Heart left ventricle (tissue), 16 donors: ENCODE results near the gene IL13RA1. TPM values are rescaled to one million over a fixed set of nuclear protein-coding genes. Genes with fewer than 3 reads are reported as not detected.
"Not testable (repeated sequence)": the region's sequence is repeated elsewhere in the genome, so short reads cannot be mapped to it uniquely, and the experiment has no call there.

Experiments
- ATAC-seq, 4 donors: fragments of 200-7000 bp; cut with Tn5 transposase; one replicate each; pipeline ENCODE4 v1.9.1; 2020 to 2022; ENCODE audit warnings: moderate library complexity in 4 of 4, mild to moderate bottlenecking in 3 of 4, moderate number of reproducible peaks in 1 of 4
- DNase-seq, 5 donors: peaks; one replicate each; pipeline ENCODE4 v3.0.0-alpha.2; 2020
- H3K27ac ChIP-seq, 12 donors: fragments of 200-600 bp; sonication (generic) in 4 of 12; one replicate each; pipeline versions ENCODE4 v1.5.0 to v1.8.0; 2016 to 2022; ENCODE audit warnings: mild to moderate bottlenecking in 2 of 12
- H3K27me3 ChIP-seq, 9 donors: fragments of 200-600 bp; sonication (generic) in 2 of 9; one replicate each; pipeline versions ENCODE4 v1.5.1 to v1.8.0; 2016 to 2022; ENCODE audit warnings: mild to moderate bottlenecking in 3 of 9
- H3K36me3 ChIP-seq, 9 donors: fragments of 200-600 bp; sonication (generic) in 2 of 9; one replicate each; pipeline versions ENCODE4 v1.5.0 to v1.8.0; 2018 to 2022; ENCODE audit warnings: mild to moderate bottlenecking in 2 of 9
- H3K4me1 ChIP-seq, 12 donors: fragments of 200-600 bp; sonication (generic) in 4 of 12; one replicate each; pipeline versions ENCODE4 v1.5.0 to v1.8.0; 2016 to 2022; ENCODE audit warnings: mild to moderate bottlenecking in 3 of 12
- H3K4me3 ChIP-seq, 12 donors: fragments of 200-600 bp; sonication (generic) in 4 of 12; one replicate each; pipeline versions ENCODE4 v1.5.0 to v1.8.0; 2017 to 2022; ENCODE audit warnings: mild to moderate bottlenecking in 9 of 12, moderate library complexity in 4 of 12
- H3K9me3 ChIP-seq, 12 donors: fragments of 200-600 bp; sonication (generic) in 4 of 12; one replicate each; pipeline versions ENCODE4 v1.5.0 to v1.8.0; 2016 to 2022; ENCODE audit warnings: mild to moderate bottlenecking in 1 of 12
- POLR2A ChIP-seq, 2 donors: fragments of 450-650 bp; IDR thresholded peaks; one replicate each; pipeline ENCODE4 v1.6.1; 2017; ENCODE audit warnings: antibody characterized with exemption in 2 of 2, mild to moderate bottlenecking in 2 of 2, moderate library complexity in 2 of 2
- WGBS, 4 donors: extraction: QIAGEN DNeasy Blood & Tissue Kit in 2 of 4; methylation state at CpG; one replicate each; pipeline versions ENCODE4 v1.1.5 to v1.1.7; 2013 to 2018; 5-methylcytosine and 5-hydroxymethylcytosine counted together
- intact Hi-C, 10 donors: fragments of 100-400 bp; cut with DNase I; formaldehyde crosslinking; loops; one replicate each; pipeline versions ENCODE4 v1.11.1 to v1.14.2; 2022
- polyA plus RNA-seq, 2 donors: library from polyadenylated mRNA; stranded (reverse); fragments of 200-250 nt; gene quantifications; one replicate each; pipeline ENCODE4 v1.2.3, GENCODE V29; 2013
- total RNA-seq, 9 donors: library from RNA; depleted of rRNA in 2 of 9; stranded (reverse); fragments of >200 nt in 2 of 9; fragmentation: NEBNext Ultra II Directional in 3 of 9; extraction: Animal tissue kit (Norgen Biotek cat#: 25700) in 3 of 9; gene quantifications; one replicate each; pipeline versions ENCODE4 v1.1.0 to v1.2.4, GENCODE V29; 2016 to 2023
- TF ChIP-seq, protein P1 (sequence below), 12 donors: fragments of 200-600 bp; sonication (generic) in 4 of 12; IDR thresholded peaks; one replicate each; pipeline versions ENCODE4 v1.5.0 to v1.8.0; 2018 to 2022; ENCODE audit warnings: antibody characterized with exemption in 12 of 12, mild to moderate bottlenecking in 5 of 12
- donor health status: ischemic (EF 13 %, LVEDD 7.1; RV severe dilation, severe dysfunction).
- donor health status: healthy with polysubstance abuse.
- donor health status: DM: no; HTN: yes; CAD: no.
- donor health status: DM: no; HTN: no; CAD: no.
- donor health status: ischemic (EF 25% LVEDD 6.9; RV normal size, moderate dysfunction).
- donor health status: ischemic (EF 25% LVEDD 5.7; RV mildly dilated, moderate dysfunction).
- donor health status: healthy.
- donor health status: DM: yes; HTN: yes; CAD: no.
- donor health status: ischemic (EF 35%, LVEDD 5.7; RV mildly dilated, moderate dysfunction).
- donor health status: nonischemic (EF 11% LVEDD 7.7; RV severe dilation, severe dysfunction).
- donor health status: DM: yes; HTN: yes; CAD: no.
- donor health status: PGD.
- donor health status: ischemic (EF 29% LVEDD 5.4; RV normal size, mild dysfunction).
- donor health status: nonischemic (EF 23%, LVEDD 6.1; RV moderate dilation, normal function).

IL13RA1 gene
- total and polyA plus RNA-seq, 11 donors, result 5.8 to 44.7 (median 16.8) TPM

DNA sequence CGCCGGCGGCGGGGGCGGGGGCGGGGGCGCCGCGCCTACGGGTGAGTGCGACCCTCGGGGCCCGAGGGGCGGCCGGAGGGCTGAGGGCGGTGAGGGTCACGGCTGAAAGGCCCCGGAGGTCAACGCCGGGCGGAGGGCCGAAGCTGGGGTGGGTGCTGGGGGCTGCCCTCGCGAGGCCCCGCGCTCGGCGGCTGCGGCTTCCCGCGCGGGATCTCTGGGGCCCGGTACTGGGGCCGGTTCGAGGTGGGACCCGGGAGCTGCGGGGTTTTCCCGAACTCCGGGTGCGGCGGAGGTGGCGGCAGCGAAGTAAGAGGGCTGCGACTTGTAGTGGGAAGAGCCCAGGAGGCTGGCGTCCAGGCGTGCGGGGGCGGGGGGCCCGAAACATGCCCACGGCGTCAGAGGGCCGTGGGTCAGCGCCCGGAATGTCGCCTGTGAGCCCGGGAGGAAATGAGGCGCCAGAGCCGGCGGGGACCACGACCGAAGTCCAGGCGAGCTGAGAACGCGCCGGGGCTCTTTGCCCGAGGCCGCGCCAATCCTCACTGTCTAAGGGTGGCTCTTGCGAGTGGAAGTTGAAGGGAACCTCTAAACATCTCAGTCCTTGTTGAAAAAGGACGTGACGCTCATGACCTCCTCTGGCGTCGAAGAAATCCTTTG is 407 bp downstream of the IL13RA1 start:
- Histone ChIP-seq H3K4me1 (peaks cover 0 to 26% (median 2%) of the 10 kb centered on the region in 12 donors), H3K27ac (peak overlapping the region; percentile 84 to 96 (median 90)), H3K27me3 (no peaks in the 10 kb centered on the region), H3K36me3 (no peaks in the 10 kb centered on the region), H3K9me3 (no peaks in the 10 kb centered on the region), H3K4me3 (peak overlapping the region; percentile 55 to 91 (median 66))
- no peak for TF ChIP-seq POLR2A (IDR thresholded peaks at IDR 0.05)
- TF ChIP-seq, protein P1, sequence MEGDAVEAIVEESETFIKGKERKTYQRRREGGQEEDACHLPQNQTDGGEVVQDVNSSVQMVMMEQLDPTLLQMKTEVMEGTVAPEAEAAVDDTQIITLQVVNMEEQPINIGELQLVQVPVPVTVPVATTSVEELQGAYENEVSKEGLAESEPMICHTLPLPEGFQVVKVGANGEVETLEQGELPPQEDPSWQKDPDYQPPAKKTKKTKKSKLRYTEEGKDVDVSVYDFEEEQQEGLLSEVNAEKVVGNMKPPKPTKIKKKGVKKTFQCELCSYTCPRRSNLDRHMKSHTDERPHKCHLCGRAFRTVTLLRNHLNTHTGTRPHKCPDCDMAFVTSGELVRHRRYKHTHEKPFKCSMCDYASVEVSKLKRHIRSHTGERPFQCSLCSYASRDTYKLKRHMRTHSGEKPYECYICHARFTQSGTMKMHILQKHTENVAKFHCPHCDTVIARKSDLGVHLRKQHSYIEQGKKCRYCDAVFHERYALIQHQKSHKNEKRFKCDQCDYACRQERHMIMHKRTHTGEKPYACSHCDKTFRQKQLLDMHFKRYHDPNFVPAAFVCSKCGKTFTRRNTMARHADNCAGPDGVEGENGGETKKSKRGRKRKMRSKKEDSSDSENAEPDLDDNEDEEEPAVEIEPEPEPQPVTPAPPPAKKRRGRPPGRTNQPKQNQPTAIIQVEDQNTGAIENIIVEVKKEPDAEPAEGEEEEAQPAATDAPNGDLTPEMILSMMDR (IDR thresholded peaks at IDR 0.05), result no peak
- intact Hi-C loops, result loop anchor here in 1 of 10 donors (10.0 kb wide), 1 partner anchor 83 kb away; no protein-coding TSS in a partner anchor
- 0 to 39% (median 20%) methylated on average over 47 to 73 of the region's 73 CpGs for WGBS, 4 donors
- peak in 3 of 4 donors; percentile 44 to 58 (median 53) for ATAC-seq
- DNase-seq, result peak; percentile 42 to 71 (median 58)

DNA sequence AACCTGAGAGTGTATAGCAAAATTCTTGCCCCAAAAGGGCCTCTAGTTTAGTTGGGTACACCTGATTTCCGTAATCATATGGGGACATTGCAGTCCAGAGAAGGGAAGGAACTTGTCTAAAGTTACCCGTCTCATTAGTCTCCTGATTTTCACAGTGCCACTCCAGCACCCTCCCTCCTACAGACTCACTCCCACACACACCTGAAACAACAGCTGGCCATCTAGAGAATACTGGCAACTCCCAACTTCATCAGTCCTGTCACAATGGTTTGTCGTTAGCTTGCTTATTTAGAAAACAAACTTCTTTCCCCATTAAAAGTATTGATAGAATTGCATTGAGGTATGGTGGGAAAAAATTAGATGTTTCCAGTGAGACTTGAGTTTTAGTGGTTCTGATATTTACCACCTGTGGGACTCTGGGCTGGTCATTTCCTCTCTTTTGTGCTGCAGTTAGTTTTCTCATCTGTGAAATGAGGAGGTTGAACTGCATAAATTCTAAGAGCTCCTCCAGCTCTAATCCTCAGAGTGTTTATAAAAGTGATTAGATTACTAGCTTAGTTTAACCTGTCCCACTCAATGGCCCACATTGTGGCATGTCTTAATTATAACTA is 1.7 kb downstream of the IL13RA1 start:
- no peak for DNase-seq
- Histone ChIP-seq H3K36me3 (no peaks in the 10 kb centered on the region), H3K4me3 (peak overlapping the region in 8 of 12 donors; percentile 63 to 91 (median 72)), H3K27ac (peak overlapping the region in 5 of 12 donors; percentile 90 to 96 (median 91)), H3K9me3 (peaks cover 0 to 7% (median 0%) of the 10 kb centered on the region in 12 donors), H3K4me1 (peaks cover 0 to 26% (median 2%) of the 10 kb centered on the region in 12 donors), H3K27me3 (no peaks in the 10 kb centered on the region)
- ATAC-seq, result no peak
- intact Hi-C loops, result loop anchor here in 1 of 10 donors (10.0 kb wide), 1 partner anchor 84 kb away; no protein-coding TSS in a partner anchor
- no peak for TF ChIP-seq POLR2A (IDR thresholded peaks at IDR 0.05)
- TF ChIP-seq, protein P1 (IDR thresholded peaks at IDR 0.05), result no peak
- 66 to 81% (median 75%) methylated on average over 3 of the region's 3 CpGs for WGBS, 4 donors

DNA sequence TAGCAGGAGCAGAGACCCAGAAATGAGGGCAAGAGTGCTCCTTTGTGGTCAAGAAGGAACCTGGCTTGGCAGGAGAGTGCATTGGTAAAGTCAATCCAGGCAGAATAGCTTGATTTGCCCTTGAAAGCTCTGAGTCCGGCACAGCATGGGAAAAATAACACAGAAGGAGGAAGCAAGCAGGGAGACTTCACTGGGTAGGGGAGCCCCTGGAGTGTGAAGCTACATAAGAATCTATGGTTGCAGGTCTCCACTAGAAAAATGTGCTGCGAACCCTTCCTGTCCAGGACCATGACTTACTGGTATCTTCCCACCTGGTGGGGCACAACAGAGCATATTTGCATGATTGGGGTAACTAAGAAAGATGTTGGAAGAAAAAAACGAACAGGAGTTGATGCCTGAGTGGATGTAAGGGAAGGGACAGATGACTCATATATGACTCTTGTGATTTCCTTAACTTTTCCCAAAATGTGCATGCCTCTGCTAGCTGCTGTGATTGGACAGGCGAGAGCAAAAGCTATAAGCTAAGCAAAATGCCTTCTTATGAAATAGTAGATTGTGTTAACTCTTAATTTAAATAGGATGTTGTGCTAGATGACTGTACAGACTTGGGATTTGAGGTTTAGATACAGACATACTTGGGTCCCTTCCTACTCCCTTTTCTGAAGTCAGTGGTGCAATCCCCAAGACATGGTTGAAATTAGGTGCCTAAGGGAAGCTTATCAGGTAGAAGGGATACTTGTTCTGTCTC is 3.3 kb downstream of the IL13RA1 start:
- Histone ChIP-seq H3K9me3 (peaks cover 0 to 7% (median 0%) of the 10 kb centered on the region in 12 donors), H3K27me3 (no peaks in the 10 kb centered on the region), H3K27ac (peak overlapping the region in 2 of 12 donors; percentile 22 to 96), H3K4me1 (peaks cover 0 to 18% (median 2%) of the 10 kb centered on the region in 12 donors), H3K36me3 (no peaks in the 10 kb centered on the region), H3K4me3 (peak overlapping the region in 1 of 12 donors; percentile 2)
- 58 to 80% (median 69%) methylated on average over 4 of the region's 4 CpGs for WGBS, 4 donors
- no peak for ATAC-seq
- no peak for DNase-seq
- TF ChIP-seq, protein P1 (IDR thresholded peaks at IDR 0.05), result no peak
- TF ChIP-seq POLR2A (IDR thresholded peaks at IDR 0.05), result no peak
- intact Hi-C loops, result no loop called here

- ATAC-seq, H3K27ac ChIP-seq, intact Hi-C loops, DNase-seq, H3K27me3 ChIP-seq, H3K9me3 ChIP-seq, H3K4me3 ChIP-seq, H3K36me3 ChIP-seq: not testable (repeated sequence)
- WGBS, 4 donors, result 80 to 99% (median 89%) methylated on average over 3 of the region's 3 CpGs
- peaks cover 0 to 13% (median 0%) of the 10 kb centered on the region in 12 donors for H3K4me1 ChIP-seq
Observed at GRCh38 chrX:118732551-118732950, 5.1 kb downstream of the IL13RA1 start.
